ENCODE data around the gene FGF14.

FGF14 gene

GRCh38 chr13:102195566-102196462, 206.0 kb downstream of the FGF14 start:
- Histone ChIP-seq H3K27me3 (ENCODE audit: control insufficient read depth in 5 of 5, insufficient read depth in 4 of 5, low read length in 5 of 5) (no peaks in the 10 kb centered on the region), H3K27ac (ENCODE audit: low read depth, low read length) (no peak overlapping the region), H3K4me1 (ENCODE audit: control insufficient read depth in 5 of 5, insufficient read depth in 5 of 5, low read length in 5 of 5) (no peaks in the 10 kb centered on the region), H3K9ac (ENCODE audit: low read length in 5 of 5) (no peak overlapping the region), H3K9me3 (ENCODE audit: control insufficient read depth in 5 of 5, low read length in 5 of 5) (no peaks in the 10 kb centered on the region), H3K4me3 (ENCODE audit: low read depth in 1 of 5, low read length in 5 of 5) (no peak overlapping the region), H3K36me3 (ENCODE audit: control insufficient read depth in 5 of 5, insufficient read depth in 5 of 5, low read length in 5 of 5) (no peaks in the 10 kb centered on the region)

GRCh38 chr13:102192858-102193257, 209.0 kb downstream of the FGF14 start:
- Histone ChIP-seq H3K4me1 (ENCODE audit: control insufficient read depth in 5 of 5, insufficient read depth in 5 of 5, low read length in 5 of 5) (no peaks in the 10 kb centered on the region), H3K4me3 (ENCODE audit: low read depth in 1 of 5, low read length in 5 of 5) (no peak overlapping the region), H3K9me3 (ENCODE audit: control insufficient read depth in 5 of 5, low read length in 5 of 5) (no peaks in the 10 kb centered on the region), H3K9ac (ENCODE audit: low read length in 5 of 5) (no peak overlapping the region), H3K36me3 (ENCODE audit: control insufficient read depth in 5 of 5, insufficient read depth in 5 of 5, low read length in 5 of 5) (no peaks in the 10 kb centered on the region), H3K27ac (ENCODE audit: low read depth, low read length) (no peak overlapping the region), H3K27me3 (ENCODE audit: control insufficient read depth in 5 of 5, insufficient read depth in 4 of 5, low read length in 5 of 5) (no peaks in the 10 kb centered on the region)

- H3K27ac ChIP-seq (ENCODE audit: low read depth, low read length) = no peak overlapping the region
- H3K9ac ChIP-seq (ENCODE audit: low read length in 5 of 5) = no peak overlapping the region
- no peaks in the 10 kb centered on the region for H3K4me1 ChIP-seq (ENCODE audit: control insufficient read depth in 5 of 5, insufficient read depth in 5 of 5, low read length in 5 of 5)
- H3K36me3 ChIP-seq (ENCODE audit: control insufficient read depth in 5 of 5, insufficient read depth in 5 of 5, low read length in 5 of 5) = no peaks in the 10 kb centered on the region
- no peaks in the 10 kb centered on the region for H3K27me3 ChIP-seq (ENCODE audit: control insufficient read depth in 5 of 5, insufficient read depth in 4 of 5, low read length in 5 of 5)
- no peak overlapping the region for H3K4me3 ChIP-seq (ENCODE audit: low read depth in 1 of 5, low read length in 5 of 5)
- H3K9me3 ChIP-seq (ENCODE audit: control insufficient read depth in 5 of 5, low read length in 5 of 5) = no peaks in the 10 kb centered on the region
Measured at GRCh38 chr13:102191951-102192502, 209.8 kb downstream of the FGF14 start.

- Histone ChIP-seq H3K9me3 (ENCODE audit: control insufficient read depth in 5 of 5, low read length in 5 of 5) (no peaks in the 10 kb centered on the region), H3K36me3 (ENCODE audit: control insufficient read depth in 5 of 5, insufficient read depth in 5 of 5, low read length in 5 of 5) (no peaks in the 10 kb centered on the region), H3K4me3 (ENCODE audit: low read depth in 1 of 5, low read length in 5 of 5) (no peak overlapping the region), H3K27ac (ENCODE audit: low read depth, low read length) (no peak overlapping the region), H3K4me1 (ENCODE audit: control insufficient read depth in 5 of 5, insufficient read depth in 5 of 5, low read length in 5 of 5) (no peaks in the 10 kb centered on the region), H3K9ac (ENCODE audit: low read length in 5 of 5) (no peak overlapping the region), H3K27me3 (ENCODE audit: control insufficient read depth in 5 of 5, insufficient read depth in 4 of 5, low read length in 5 of 5) (no peaks in the 10 kb centered on the region)
Measured at GRCh38 chr13:102190930-102191329, 210.9 kb downstream of the FGF14 start.

GRCh38 chr13:102187313-102187712, 214.5 kb downstream of the FGF14 start:
- Histone ChIP-seq H3K4me3 (ENCODE audit: low read depth in 1 of 5, low read length in 5 of 5) (no peak overlapping the region), H3K9ac (ENCODE audit: low read length in 5 of 5) (no peak overlapping the region), H3K36me3 (ENCODE audit: control insufficient read depth in 5 of 5, insufficient read depth in 5 of 5, low read length in 5 of 5) (no peaks in the 10 kb centered on the region), H3K4me1 (ENCODE audit: control insufficient read depth in 5 of 5, insufficient read depth in 5 of 5, low read length in 5 of 5) (no peaks in the 10 kb centered on the region), H3K27ac (ENCODE audit: low read depth, low read length) (no peak overlapping the region), H3K27me3 (ENCODE audit: control insufficient read depth in 5 of 5, insufficient read depth in 4 of 5, low read length in 5 of 5) (no peaks in the 10 kb centered on the region), H3K9me3 (ENCODE audit: control insufficient read depth in 5 of 5, low read length in 5 of 5) (no peaks in the 10 kb centered on the region)

- H3K27me3 ChIP-seq (ENCODE audit: control insufficient read depth in 5 of 5, insufficient read depth in 4 of 5, low read length in 5 of 5) = no peaks in the 10 kb centered on the region
- no peaks in the 10 kb centered on the region for H3K36me3 ChIP-seq (ENCODE audit: control insufficient read depth in 5 of 5, insufficient read depth in 5 of 5, low read length in 5 of 5)
- H3K9me3 ChIP-seq (ENCODE audit: control insufficient read depth in 5 of 5, low read length in 5 of 5) = no peaks in the 10 kb centered on the region
- no peak overlapping the region for H3K9ac ChIP-seq (ENCODE audit: low read length in 5 of 5)
- H3K4me3 ChIP-seq (ENCODE audit: low read depth in 1 of 5, low read length in 5 of 5) = no peak overlapping the region
- H3K4me1 ChIP-seq (ENCODE audit: control insufficient read depth in 5 of 5, insufficient read depth in 5 of 5, low read length in 5 of 5) = no peaks in the 10 kb centered on the region
- H3K27ac ChIP-seq (ENCODE audit: low read depth, low read length) = no peak overlapping the region
Measured at GRCh38 chr13:102185375-102185984, 216.4 kb downstream of the FGF14 start.

- H3K27me3 ChIP-seq (ENCODE audit: control insufficient read depth in 5 of 5, insufficient read depth in 4 of 5, low read length in 5 of 5) = no peaks in the 10 kb centered on the region
- no peaks in the 10 kb centered on the region for H3K9me3 ChIP-seq (ENCODE audit: control insufficient read depth in 5 of 5, low read length in 5 of 5)
- H3K27ac ChIP-seq (ENCODE audit: low read depth, low read length) = no peak overlapping the region
- H3K4me1 ChIP-seq (ENCODE audit: control insufficient read depth in 5 of 5, insufficient read depth in 5 of 5, low read length in 5 of 5) = no peaks in the 10 kb centered on the region
- no peak overlapping the region for H3K4me3 ChIP-seq (ENCODE audit: low read depth in 1 of 5, low read length in 5 of 5)
- no peaks in the 10 kb centered on the region for H3K36me3 ChIP-seq (ENCODE audit: control insufficient read depth in 5 of 5, insufficient read depth in 5 of 5, low read length in 5 of 5)
- no peak overlapping the region for H3K9ac ChIP-seq (ENCODE audit: low read length in 5 of 5)
Measured at GRCh38 chr13:102183509-102184182, 218.2 kb downstream of the FGF14 start.

GRCh38 chr13:102182170-102182569, 219.7 kb downstream of the FGF14 start:
- H3K4me1 ChIP-seq (ENCODE audit: control insufficient read depth in 5 of 5, insufficient read depth in 5 of 5, low read length in 5 of 5) = no peaks in the 10 kb centered on the region
- no peaks in the 10 kb centered on the region for H3K27me3 ChIP-seq (ENCODE audit: control insufficient read depth in 5 of 5, insufficient read depth in 4 of 5, low read length in 5 of 5)
- H3K9ac ChIP-seq (ENCODE audit: low read length in 5 of 5) = no peak overlapping the region
- H3K36me3 ChIP-seq (ENCODE audit: control insufficient read depth in 5 of 5, insufficient read depth in 5 of 5, low read length in 5 of 5) = no peaks in the 10 kb centered on the region
- H3K27ac ChIP-seq (ENCODE audit: low read depth, low read length) = no peak overlapping the region
- H3K4me3 ChIP-seq (ENCODE audit: low read depth in 1 of 5, low read length in 5 of 5) = no peak overlapping the region
- no peaks in the 10 kb centered on the region for H3K9me3 ChIP-seq (ENCODE audit: control insufficient read depth in 5 of 5, low read length in 5 of 5)

GRCh38 chr13:102177431-102177830, 224.4 kb downstream of the FGF14 start:
- H3K36me3 ChIP-seq (ENCODE audit: control insufficient read depth in 5 of 5, insufficient read depth in 5 of 5, low read length in 5 of 5) = no peaks in the 10 kb centered on the region
- H3K9me3 ChIP-seq (ENCODE audit: control insufficient read depth in 5 of 5, low read length in 5 of 5) = no peaks in the 10 kb centered on the region
- no peaks in the 10 kb centered on the region for H3K4me1 ChIP-seq (ENCODE audit: control insufficient read depth in 5 of 5, insufficient read depth in 5 of 5, low read length in 5 of 5)
- no peak overlapping the region for H3K9ac ChIP-seq (ENCODE audit: low read length in 5 of 5)
- H3K27me3 ChIP-seq (ENCODE audit: control insufficient read depth in 5 of 5, insufficient read depth in 4 of 5, low read length in 5 of 5) = no peaks in the 10 kb centered on the region
- no peak overlapping the region for H3K27ac ChIP-seq (ENCODE audit: low read depth, low read length)
- no peak overlapping the region for H3K4me3 ChIP-seq (ENCODE audit: low read depth in 1 of 5, low read length in 5 of 5)

- Histone ChIP-seq H3K9me3 (ENCODE audit: control insufficient read depth in 5 of 5, low read length in 5 of 5) (no peaks in the 10 kb centered on the region), H3K36me3 (ENCODE audit: control insufficient read depth in 5 of 5, insufficient read depth in 5 of 5, low read length in 5 of 5) (no peaks in the 10 kb centered on the region), H3K27ac (ENCODE audit: low read depth, low read length) (no peak overlapping the region), H3K4me3 (ENCODE audit: low read depth in 1 of 5, low read length in 5 of 5) (no peak overlapping the region), H3K4me1 (ENCODE audit: control insufficient read depth in 5 of 5, insufficient read depth in 5 of 5, low read length in 5 of 5) (no peaks in the 10 kb centered on the region), H3K27me3 (ENCODE audit: control insufficient read depth in 5 of 5, insufficient read depth in 4 of 5, low read length in 5 of 5) (no peaks in the 10 kb centered on the region), H3K9ac (ENCODE audit: low read length in 5 of 5) (no peak overlapping the region)
Measured at GRCh38 chr13:102176846-102177245, 225.0 kb downstream of the FGF14 start.
